GM19328 (cell line): ENCODE data around the gene AKAP6.

Experiments
- ATAC-seq: cut with Tn5 transposase; IDR thresholded peaks from one replicate; pipeline ENCODE4 v1.9.1; 2021; ENCODE audit warnings: mild to moderate bottlenecking, moderate library complexity; ENCODE audit not compliant: unreplicated experiment

Gene AKAP6

DNA sequence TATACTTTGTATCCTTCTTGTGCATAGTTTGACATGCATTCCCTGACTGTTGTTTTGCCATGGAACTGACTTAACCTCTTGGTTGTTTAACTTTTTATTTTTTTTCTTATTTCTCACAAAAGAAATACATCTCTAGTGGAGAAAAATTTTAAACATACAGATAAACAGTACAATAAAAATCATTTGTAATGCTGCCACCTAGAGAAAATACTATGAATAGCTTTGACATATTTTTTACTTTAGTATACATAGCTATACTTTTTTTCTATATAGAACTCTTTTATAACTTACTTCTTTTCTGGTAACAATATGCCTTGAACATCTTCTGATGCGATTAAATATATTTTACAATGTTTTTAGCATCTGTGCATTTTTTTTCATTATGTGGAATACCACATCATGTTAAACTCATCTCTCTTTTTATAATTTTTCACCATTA, 184.5 kb downstream of the AKAP6 start:
- no peak for ATAC-seq

- no peak for ATAC-seq
Observed at GRCh38 chr14:32514236-32514635, 185.1 kb downstream of the AKAP6 start.

- ATAC-seq = no peak
Observed at GRCh38 chr14:32514681-32515080, 185.6 kb downstream of the AKAP6 start.

GRCh38 chr14:32524609-32525375, 195.7 kb downstream of the AKAP6 start:
- ATAC-seq = no peak

DNA sequence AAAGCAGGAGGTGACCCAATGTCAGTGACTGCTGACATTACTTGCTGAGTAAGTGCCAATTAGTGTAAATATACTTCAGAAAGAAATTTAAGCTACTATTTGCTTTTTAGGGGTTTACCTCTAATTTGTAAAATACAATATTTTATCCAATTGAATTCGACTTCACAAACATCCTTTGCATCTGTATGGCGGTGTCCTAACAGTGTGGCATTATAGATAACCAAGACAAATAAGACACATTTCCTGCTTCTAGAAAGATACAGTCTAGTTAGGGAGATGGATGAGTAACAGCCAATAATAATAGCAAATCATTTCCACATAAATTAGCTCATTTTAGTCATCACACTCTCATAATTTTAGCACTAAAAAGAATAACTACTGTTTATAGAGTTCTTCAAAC, 196.5 kb downstream of the AKAP6 start:
- ATAC-seq = no peak

DNA sequence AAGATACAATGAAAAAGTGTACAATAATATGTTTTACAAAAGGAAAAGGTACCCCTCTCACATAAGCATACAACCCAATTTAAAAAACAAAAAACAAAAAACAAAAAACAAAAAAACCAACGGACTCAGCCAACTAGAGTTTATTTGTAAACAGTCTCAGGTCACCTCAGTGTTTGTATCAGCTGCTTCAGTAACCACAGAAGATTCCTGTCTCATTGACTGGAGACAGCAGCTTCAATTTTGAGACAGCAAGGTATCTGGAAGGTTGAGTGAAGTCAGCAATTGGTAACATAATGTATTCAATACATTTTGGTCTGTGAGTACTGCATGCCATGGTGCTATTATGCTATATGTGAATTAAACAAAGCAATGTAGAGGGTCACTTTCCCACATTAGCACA, 201.7 kb downstream of the AKAP6 start:
- ATAC-seq = no peak

DNA sequence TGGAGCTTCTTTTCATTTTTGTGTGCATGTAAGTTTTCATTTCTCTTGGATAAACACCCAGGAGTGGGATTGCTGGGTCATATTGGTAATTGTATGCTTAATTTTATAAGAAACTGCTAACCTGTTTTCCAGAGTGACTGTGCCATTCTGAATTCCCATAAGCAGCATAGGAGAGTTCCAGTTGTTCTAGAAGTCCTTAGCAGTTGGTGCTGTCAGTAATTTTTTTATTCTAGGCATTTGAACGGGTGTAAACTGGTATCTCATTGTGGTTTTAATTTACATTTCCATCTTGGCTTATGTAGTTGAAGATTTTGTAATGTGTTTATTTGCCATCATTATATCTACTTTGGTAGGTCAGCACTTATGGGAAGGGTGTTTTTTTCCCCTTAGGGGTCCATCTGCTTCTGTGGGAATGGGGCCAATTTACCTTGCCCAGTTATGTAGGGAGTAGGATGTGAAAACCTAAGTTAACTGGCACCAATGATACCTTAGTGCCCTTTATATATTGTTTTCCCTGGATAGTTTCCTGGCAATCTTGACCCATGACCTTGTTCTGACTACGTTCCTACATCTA, 202.9 kb downstream of the AKAP6 start:
- no peak for ATAC-seq

DNA sequence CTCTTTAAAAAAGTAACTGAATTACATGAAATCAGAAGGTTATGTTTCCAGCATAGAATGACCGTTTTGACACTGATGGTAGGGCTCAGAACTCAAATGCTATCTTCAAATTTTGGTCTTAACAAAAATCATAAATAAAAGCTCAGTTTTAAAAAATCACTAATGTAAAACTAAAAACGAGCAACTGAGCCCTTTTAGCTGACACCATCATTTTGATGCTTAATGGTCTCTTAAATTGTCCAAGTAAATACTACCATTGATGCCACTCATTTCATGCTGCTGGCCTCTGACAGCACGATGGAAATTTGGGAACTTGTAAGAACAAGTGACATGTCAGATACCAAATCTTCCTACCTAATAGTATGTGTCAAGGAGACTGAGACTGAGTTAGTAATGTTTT, 205.0 kb downstream of the AKAP6 start:
- ATAC-seq = no peak

- ATAC-seq = no peak
Observed at GRCh38 chr14:32536175-32536574, 207.1 kb downstream of the AKAP6 start.

GRCh38 chr14:32537166-32537565, 208.1 kb downstream of the AKAP6 start:
- ATAC-seq = no peak

DNA sequence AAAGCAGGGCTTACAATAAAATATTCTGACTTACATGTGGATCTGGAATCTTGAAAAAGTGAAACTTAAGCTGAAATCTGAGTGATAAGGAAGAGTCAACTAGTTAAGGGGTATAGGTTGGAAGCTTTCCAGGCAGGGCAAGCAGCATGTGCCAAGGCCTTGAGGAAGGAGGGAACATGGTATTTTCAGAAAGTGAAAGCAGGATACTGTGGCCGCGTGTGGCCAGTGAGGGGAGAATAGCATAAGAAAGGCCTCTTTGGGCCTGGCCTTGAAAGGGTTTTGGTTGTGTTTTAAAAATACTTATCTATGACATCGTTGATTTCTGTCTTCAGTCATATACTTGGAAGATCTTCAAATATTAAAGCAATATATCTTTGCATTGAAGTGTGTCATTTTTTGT, 213.4 kb downstream of the AKAP6 start:
- ATAC-seq = no peak

DNA sequence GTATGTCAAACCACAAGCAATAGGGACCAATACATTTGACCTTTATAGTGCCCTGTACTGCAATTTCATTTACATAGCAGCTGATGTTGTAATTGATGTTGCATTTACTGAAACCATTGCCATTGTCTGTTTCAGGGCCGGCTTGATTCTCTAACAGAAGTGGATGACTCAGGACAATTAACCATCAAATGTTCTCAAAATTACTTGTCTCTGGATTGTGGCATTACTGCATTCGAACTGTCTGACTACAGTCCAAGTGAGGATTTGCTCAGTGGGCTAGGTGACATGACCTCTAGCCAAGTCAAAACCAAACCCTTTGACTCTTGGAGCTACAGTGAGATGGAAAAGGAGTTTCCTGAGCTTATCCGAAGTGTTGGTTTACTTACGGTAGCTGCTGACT, 216.0 kb downstream of the AKAP6 start:
- no peak for ATAC-seq

GRCh38 chr14:32545506-32546210, 216.6 kb downstream of the AKAP6 start:
- ATAC-seq = no peak

- no peak for ATAC-seq
Observed at GRCh38 chr14:32546246-32546645, 217.1 kb downstream of the AKAP6 start.

GRCh38 chr14:32552766-32553165, 223.7 kb downstream of the AKAP6 start:
- no peak for ATAC-seq

DNA sequence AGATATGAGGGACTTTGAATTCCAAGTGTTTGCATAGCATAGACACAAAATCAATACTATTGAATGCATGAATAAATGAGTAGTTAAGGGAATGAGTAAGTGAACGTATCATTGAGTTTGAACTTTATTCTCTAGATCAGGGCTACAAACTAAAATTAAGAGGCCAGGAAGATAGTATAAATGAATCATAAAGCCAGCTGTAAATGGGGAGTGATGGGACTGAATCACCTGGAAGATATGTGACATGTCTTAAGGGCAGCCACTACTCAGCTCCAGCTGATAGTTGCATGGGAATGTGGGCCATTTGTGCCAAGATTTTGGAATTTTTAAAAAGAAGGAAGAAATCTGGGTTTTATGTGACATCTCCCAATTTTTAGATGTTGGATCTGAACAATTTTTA, 229.9 kb downstream of the AKAP6 start:
- ATAC-seq = no peak

- ATAC-seq = no peak
Observed at GRCh38 chr14:32559590-32559989, 230.5 kb downstream of the AKAP6 start.

DNA sequence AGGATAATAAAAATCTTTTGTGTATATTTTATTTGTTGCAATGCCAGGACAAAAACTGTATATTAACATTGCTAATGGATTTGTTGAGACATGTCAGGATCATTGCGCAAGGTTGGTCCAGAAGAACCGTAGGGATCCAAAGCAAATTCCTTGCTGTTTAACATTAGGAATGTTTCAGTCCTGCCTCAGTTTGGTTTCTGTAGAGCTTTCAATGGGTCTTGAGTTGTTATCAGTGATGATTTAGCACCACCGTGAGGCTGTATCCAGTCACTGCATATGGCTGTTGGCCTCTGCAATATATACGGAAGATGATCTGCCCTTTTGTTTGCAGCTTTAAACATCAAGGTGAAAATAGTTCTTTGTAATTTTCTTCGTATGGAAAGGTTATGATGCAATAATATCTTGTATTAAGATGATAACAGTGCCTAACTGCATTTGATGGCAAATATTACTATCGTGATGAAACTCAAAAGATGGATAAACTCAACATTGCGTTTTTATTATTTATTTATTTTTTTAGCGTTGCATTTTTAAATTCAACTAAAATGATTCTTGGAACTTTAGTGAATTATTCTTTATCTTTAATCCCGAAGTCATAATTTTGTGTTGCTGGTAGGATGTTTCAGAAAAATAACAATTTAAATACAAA, 231.2 kb downstream of the AKAP6 start:
- ATAC-seq = peak; percentile 70

GRCh38 chr14:32561520-32561919, 232.4 kb downstream of the AKAP6 start:
- ATAC-seq = no peak

GRCh38 chr14:32564596-32564995, 235.5 kb downstream of the AKAP6 start:
- ATAC-seq = no peak

GRCh38 chr14:32565256-32565655, 236.2 kb downstream of the AKAP6 start:
- no peak for ATAC-seq
